Liver (tissue), 9 donors: Measurements from ENCODE around the gene ITM2C. TPM values are rescaled to one million over a fixed set of nuclear protein-coding genes. Genes with fewer than 3 reads are reported as not detected.

Experiments
- DNase-seq: peaks from one replicate; pipeline ENCODE4 v3.0.0-alpha.2; 2017; ENCODE audit warnings: low spot score
- H3K27ac ChIP-seq, 2 donors: one replicate each; pipeline ENCODE4 v1.7.0; 2013; ENCODE audit warnings: inconsistent platforms in 2 of 2, low read length in 2 of 2, control low read depth in 1 of 2, low read depth in 1 of 2, mild to moderate bottlenecking in 1 of 2
- H3K27me3 ChIP-seq, 4 donors: one replicate each; pipeline versions ENCODE4 v1.6.1 to v1.7.0; 2013; ENCODE audit warnings: low read length in 3 of 4, inconsistent platforms in 1 of 4, mild to moderate bottlenecking in 1 of 4, moderate library complexity in 1 of 4; ENCODE audit not compliant: control insufficient read depth in 4 of 4, insufficient read depth in 4 of 4
- H3K36me3 ChIP-seq, 4 donors: one replicate each; pipeline versions ENCODE4 v1.6.1 to v1.7.0; 2013; ENCODE audit warnings: low read length in 3 of 4, mild to moderate bottlenecking in 3 of 4, low read depth in 1 of 4, moderate library complexity in 1 of 4; ENCODE audit not compliant: control insufficient read depth in 4 of 4, insufficient read depth in 3 of 4
- H3K4me1 ChIP-seq, 4 donors: one replicate each; pipeline versions ENCODE4 v1.6.1 to v1.7.0; 2013; ENCODE audit warnings: low read length in 3 of 4, mild to moderate bottlenecking in 3 of 4, moderate library complexity in 1 of 4; ENCODE audit not compliant: control insufficient read depth in 4 of 4, insufficient read depth in 4 of 4
- H3K4me3 ChIP-seq, 3 donors: one replicate each; pipeline versions ENCODE4 v1.6.1 to v1.7.0; 2013; ENCODE audit warnings: low read length in 3 of 3, control low read depth in 1 of 3, low read depth in 1 of 3, mild to moderate bottlenecking in 1 of 3
- H3K9ac ChIP-seq, 2 donors: one replicate each; pipeline ENCODE4 v1.7.0; 2013; ENCODE audit warnings: low read length in 2 of 2, mild to moderate bottlenecking in 2 of 2, moderate library complexity in 2 of 2, control low read depth in 1 of 2, low read depth in 1 of 2
- H3K9me3 ChIP-seq, 4 donors: one replicate each; pipeline versions ENCODE4 v1.6.1 to v1.7.0; 2013; ENCODE audit warnings: low read length in 3 of 4; ENCODE audit not compliant: control insufficient read depth in 4 of 4
- EGR1 ChIP-seq, 2 donors: IDR thresholded peaks; 2 replicates each; pipeline ENCODE4 v1.6.1; 2016 to 2018; ENCODE audit warnings: antibody characterized with exemption in 2 of 2, low read depth in 2 of 2
- FOXA1 ChIP-seq: IDR thresholded peaks from 2 replicates; pipeline ENCODE4 v1.6.1; 2016; ENCODE audit warnings: antibody characterized with exemption
- FOXA2 ChIP-seq: IDR thresholded peaks from 2 replicates; pipeline ENCODE4 v1.6.1; 2016; ENCODE audit warnings: antibody characterized with exemption
- GABPA ChIP-seq, 2 donors: IDR thresholded peaks in 1 of 2; conservative IDR thresholded peaks in 1 of 2; 2 replicates each; pipeline ENCODE4 v1.6.1; 2016; ENCODE audit warnings: antibody characterized with exemption in 2 of 2, mild to moderate bottlenecking in 1 of 2, moderate library complexity in 1 of 2
- HNF4A ChIP-seq, 2 donors: conservative IDR thresholded peaks; 2 replicates each; pipeline ENCODE4 v1.6.1; 2016; ENCODE audit warnings: antibody characterized with exemption in 2 of 2, mild to moderate bottlenecking in 2 of 2
- HNF4G ChIP-seq: IDR thresholded peaks from 2 replicates; pipeline ENCODE4 v1.6.1; 2016; ENCODE audit warnings: antibody characterized with exemption
- JUND ChIP-seq, 2 donors: IDR thresholded peaks; 2 replicates each; pipeline ENCODE4 v1.6.1; 2016; ENCODE audit warnings: antibody characterized with exemption in 2 of 2
- NR2F2 ChIP-seq: IDR thresholded peaks from 2 replicates; pipeline ENCODE4 v1.6.1; 2016; ENCODE audit warnings: antibody characterized with exemption
- RAD21 ChIP-seq, 2 donors: IDR thresholded peaks; 2 replicates each; pipeline ENCODE4 v1.6.1; 2016; ENCODE audit warnings: antibody characterized with exemption in 2 of 2, mild to moderate bottlenecking in 2 of 2
- RXRA ChIP-seq, 2 donors: IDR thresholded peaks; 2 replicates each; pipeline ENCODE4 v1.6.1; 2017 to 2018; ENCODE audit warnings: antibody characterized with exemption in 2 of 2, mild to moderate bottlenecking in 1 of 2
- TAF1 ChIP-seq: conservative IDR thresholded peaks from 2 replicates; pipeline ENCODE4 v1.6.1; 2016; ENCODE audit warnings: antibody characterized with exemption, mild to moderate bottlenecking
- YY1 ChIP-seq: IDR thresholded peaks from 2 replicates; pipeline ENCODE4 v1.6.1; 2016; ENCODE audit warnings: antibody characterized with exemption, mild to moderate bottlenecking
- WGBS: extraction: QIAGEN DNeasy Blood & Tissue Kit; methylation state at CpG from one replicate; pipeline ENCODE4 v1.1.7; 2013; 5-methylcytosine and 5-hydroxymethylcytosine counted together
- polyA plus RNA-seq, 2 donors: library from polyadenylated mRNA; stranded (reverse) in 1 of 2; unstranded in 1 of 2; fragments of 200-250 nt in 1 of 2; fragments of >200 nt in 1 of 2; fragmentation: Nextera tagmentation in 1 of 2; extraction: Ambion mirVana in 1 of 2; gene quantifications; one replicate each; pipeline versions ENCODE4 v1.2.1 to v1.2.3, GENCODE V29; 2013 to 2015
- total RNA-seq, 2 donors: library from RNA; depleted of rRNA; stranded (reverse); fragments of >200 nt; gene quantifications; one replicate each; pipeline ENCODE4 v1.2.3, GENCODE V29; 2014
- TF ChIP-seq, protein P1 (sequence below): IDR thresholded peaks from 2 replicates; pipeline ENCODE4 v1.6.1; 2016; ENCODE audit warnings: antibody characterized with exemption
- TF ChIP-seq, protein P2 (sequence below): IDR thresholded peaks from 2 replicates; pipeline ENCODE4 v1.6.1; 2016; ENCODE audit warnings: antibody characterized with exemption, mild to moderate bottlenecking
- TF ChIP-seq, protein P3 (sequence below): IDR thresholded peaks from 2 replicates; pipeline ENCODE4 v1.6.1; 2016; ENCODE audit warnings: antibody characterized with exemption
- TF ChIP-seq, protein P4 (sequence below): fragments of 150-350 bp; IDR thresholded peaks from 2 replicates; pipeline ENCODE4 v1.5.1; 2017; ENCODE audit warnings: improper control_type of control experiment, low read depth, low read length; ENCODE audit not compliant: missing input control
- donor health status: healthy.
- donor health status: healthy.
- donor health status: healthy.
- donor health status: healthy.
- donor health status: healthy.

ITM2C gene
- total and polyA plus RNA-seq, 4 donors, result 13.6 to 45.2 (median 27.6) TPM

DNA sequence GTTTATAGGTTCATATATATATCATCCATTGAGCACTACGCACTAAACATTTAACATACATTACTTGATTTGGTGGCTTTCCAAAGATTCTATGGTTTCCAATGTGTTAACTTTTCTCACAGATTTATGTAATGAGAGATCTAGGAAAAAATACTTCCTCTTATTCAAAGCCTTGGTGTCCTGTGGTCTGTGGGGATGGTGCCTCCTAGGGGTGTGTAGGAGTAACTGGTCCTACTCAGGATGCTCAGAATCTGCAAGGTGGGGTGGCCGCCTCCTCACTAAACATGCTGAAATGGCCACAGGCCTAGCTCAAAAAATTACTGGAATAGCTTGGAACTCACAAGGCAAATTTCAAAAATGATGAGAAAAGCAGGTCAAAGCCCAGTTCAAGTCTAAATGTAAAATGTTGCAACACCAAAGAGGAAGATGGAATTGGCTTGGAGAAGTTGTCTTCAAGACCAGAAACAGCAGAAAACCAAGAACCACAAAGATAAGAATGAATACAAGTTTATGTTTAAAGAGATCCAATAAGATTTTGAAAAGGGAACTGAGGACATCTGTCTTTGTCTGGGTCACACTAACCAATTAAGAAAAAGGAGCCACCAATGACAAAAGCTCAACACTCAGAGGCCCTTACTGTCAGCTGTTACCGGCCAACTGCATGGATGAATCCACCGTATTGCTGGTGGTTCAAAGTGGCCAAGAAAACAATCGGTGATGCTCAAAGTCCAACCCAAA is 48.8 kb downstream of the ITM2C start:
- Histone ChIP-seq H3K9me3 (no peaks in the 10 kb centered on the region), H3K4me3 (no peak overlapping the region), H3K27me3 (no peaks in the 10 kb centered on the region), H3K27ac (no peak overlapping the region), H3K36me3 (no peaks in the 10 kb centered on the region), H3K9ac (no peak overlapping the region), H3K4me1 (no peaks in the 10 kb centered on the region)
- no peak for TF ChIP-seq FOXA1
- TF ChIP-seq RAD21 (IDR thresholded peaks at IDR 0.05), result no peak
- no peak for TF ChIP-seq HNF4A (conservative IDR thresholded peaks at IDR 0.05)
- TF ChIP-seq TAF1, result no peak
- TF ChIP-seq FOXA2, result no peak
- TF ChIP-seq RXRA (IDR thresholded peaks at IDR 0.05), result no peak
- no peak for TF ChIP-seq EGR1 (IDR thresholded peaks at IDR 0.05; ENCODE audit: low read depth in 2 of 2)
- TF ChIP-seq, protein P1, sequence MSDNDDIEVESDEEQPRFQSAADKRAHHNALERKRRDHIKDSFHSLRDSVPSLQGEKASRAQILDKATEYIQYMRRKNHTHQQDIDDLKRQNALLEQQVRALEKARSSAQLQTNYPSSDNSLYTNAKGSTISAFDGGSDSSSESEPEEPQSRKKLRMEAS, result no peak
- TF ChIP-seq, protein P2, sequence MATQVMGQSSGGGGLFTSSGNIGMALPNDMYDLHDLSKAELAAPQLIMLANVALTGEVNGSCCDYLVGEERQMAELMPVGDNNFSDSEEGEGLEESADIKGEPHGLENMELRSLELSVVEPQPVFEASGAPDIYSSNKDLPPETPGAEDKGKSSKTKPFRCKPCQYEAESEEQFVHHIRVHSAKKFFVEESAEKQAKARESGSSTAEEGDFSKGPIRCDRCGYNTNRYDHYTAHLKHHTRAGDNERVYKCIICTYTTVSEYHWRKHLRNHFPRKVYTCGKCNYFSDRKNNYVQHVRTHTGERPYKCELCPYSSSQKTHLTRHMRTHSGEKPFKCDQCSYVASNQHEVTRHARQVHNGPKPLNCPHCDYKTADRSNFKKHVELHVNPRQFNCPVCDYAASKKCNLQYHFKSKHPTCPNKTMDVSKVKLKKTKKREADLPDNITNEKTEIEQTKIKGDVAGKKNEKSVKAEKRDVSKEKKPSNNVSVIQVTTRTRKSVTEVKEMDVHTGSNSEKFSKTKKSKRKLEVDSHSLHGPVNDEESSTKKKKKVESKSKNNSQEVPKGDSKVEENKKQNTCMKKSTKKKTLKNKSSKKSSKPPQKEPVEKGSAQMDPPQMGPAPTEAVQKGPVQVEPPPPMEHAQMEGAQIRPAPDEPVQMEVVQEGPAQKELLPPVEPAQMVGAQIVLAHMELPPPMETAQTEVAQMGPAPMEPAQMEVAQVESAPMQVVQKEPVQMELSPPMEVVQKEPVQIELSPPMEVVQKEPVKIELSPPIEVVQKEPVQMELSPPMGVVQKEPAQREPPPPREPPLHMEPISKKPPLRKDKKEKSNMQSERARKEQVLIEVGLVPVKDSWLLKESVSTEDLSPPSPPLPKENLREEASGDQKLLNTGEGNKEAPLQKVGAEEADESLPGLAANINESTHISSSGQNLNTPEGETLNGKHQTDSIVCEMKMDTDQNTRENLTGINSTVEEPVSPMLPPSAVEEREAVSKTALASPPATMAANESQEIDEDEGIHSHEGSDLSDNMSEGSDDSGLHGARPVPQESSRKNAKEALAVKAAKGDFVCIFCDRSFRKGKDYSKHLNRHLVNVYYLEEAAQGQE, result no peak
- no peak for TF ChIP-seq GABPA (IDR thresholded peaks at IDR 0.05 in 1 of 2, conservative IDR thresholded peaks at IDR 0.05 in 1 of 2)
- no peak for TF ChIP-seq JUND (IDR thresholded peaks at IDR 0.05)
- TF ChIP-seq, protein P3, sequence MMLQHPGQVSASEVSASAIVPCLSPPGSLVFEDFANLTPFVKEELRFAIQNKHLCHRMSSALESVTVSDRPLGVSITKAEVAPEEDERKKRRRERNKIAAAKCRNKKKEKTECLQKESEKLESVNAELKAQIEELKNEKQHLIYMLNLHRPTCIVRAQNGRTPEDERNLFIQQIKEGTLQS, result no peak
- TF ChIP-seq, protein P4, sequence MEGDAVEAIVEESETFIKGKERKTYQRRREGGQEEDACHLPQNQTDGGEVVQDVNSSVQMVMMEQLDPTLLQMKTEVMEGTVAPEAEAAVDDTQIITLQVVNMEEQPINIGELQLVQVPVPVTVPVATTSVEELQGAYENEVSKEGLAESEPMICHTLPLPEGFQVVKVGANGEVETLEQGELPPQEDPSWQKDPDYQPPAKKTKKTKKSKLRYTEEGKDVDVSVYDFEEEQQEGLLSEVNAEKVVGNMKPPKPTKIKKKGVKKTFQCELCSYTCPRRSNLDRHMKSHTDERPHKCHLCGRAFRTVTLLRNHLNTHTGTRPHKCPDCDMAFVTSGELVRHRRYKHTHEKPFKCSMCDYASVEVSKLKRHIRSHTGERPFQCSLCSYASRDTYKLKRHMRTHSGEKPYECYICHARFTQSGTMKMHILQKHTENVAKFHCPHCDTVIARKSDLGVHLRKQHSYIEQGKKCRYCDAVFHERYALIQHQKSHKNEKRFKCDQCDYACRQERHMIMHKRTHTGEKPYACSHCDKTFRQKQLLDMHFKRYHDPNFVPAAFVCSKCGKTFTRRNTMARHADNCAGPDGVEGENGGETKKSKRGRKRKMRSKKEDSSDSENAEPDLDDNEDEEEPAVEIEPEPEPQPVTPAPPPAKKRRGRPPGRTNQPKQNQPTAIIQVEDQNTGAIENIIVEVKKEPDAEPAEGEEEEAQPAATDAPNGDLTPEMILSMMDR, result no peak
- no peak for TF ChIP-seq YY1
- no peak for TF ChIP-seq HNF4G
- no peak for TF ChIP-seq NR2F2
- 73% methylated on average over 5 of the region's 5 CpGs for WGBS
- DNase-seq, result no peak

DNA sequence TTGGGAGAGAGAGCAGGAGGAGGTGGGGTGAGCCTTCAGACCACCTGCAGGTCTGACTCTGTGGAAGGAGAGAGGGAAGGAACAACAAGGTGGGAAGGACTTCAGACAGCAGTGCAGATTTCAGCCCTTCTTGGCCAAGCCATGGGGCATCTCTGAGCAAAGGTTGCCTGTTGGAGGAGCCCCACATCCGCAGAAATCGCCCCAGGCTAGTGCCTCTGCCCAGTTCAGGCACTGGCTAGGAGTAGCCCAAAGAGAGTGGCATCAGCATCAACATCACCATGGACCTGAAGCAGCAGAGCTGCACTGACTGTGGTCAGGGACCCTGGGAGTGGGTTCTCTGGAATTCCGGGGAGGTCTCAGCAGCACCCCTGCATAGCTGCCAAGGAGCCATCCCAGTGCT is 50.1 kb downstream of the ITM2C start:
- WGBS, result 77% methylated on average over 3 of the region's 3 CpGs
- TF ChIP-seq FOXA2 (no peak), NR2F2 (no peak), YY1 (no peak), GABPA (IDR thresholded peaks at IDR 0.05 in 1 of 2, conservative IDR thresholded peaks at IDR 0.05 in 1 of 2) (no peak), TAF1 (no peak), EGR1 (IDR thresholded peaks at IDR 0.05; ENCODE audit: low read depth in 2 of 2) (no peak), HNF4A (conservative IDR thresholded peaks at IDR 0.05) (no peak), RAD21 (IDR thresholded peaks at IDR 0.05) (no peak), FOXA1 (no peak), JUND (IDR thresholded peaks at IDR 0.05) (no peak)
- TF ChIP-seq, protein P3, result no peak
- TF ChIP-seq, protein P2, result no peak
- TF ChIP-seq, protein P1, result no peak
- H3K27me3 ChIP-seq, result no peaks in the 10 kb centered on the region
- no peak overlapping the region for H3K27ac ChIP-seq
- no peaks in the 10 kb centered on the region for H3K9me3 ChIP-seq
- H3K4me3 ChIP-seq, result no peak overlapping the region
- H3K4me1 ChIP-seq, result no peaks in the 10 kb centered on the region
- DNase-seq, result no peak
- H3K9ac ChIP-seq, result no peak overlapping the region
- H3K36me3 ChIP-seq, result no peaks in the 10 kb centered on the region
